DMS 273 (cell line): ENCODE results near the gene LYST.
"Not testable (repeated sequence)": the region's sequence is repeated elsewhere in the genome, so short reads cannot be mapped to it uniquely, and the experiment has no call there.

Experiments
- DNase-seq: peaks from one replicate; lab custom pipeline; 2025; ENCODE audit not compliant: unreplicated experiment; lab: John Stamatoyannopoulos, UW

Gene LYST

DNA sequence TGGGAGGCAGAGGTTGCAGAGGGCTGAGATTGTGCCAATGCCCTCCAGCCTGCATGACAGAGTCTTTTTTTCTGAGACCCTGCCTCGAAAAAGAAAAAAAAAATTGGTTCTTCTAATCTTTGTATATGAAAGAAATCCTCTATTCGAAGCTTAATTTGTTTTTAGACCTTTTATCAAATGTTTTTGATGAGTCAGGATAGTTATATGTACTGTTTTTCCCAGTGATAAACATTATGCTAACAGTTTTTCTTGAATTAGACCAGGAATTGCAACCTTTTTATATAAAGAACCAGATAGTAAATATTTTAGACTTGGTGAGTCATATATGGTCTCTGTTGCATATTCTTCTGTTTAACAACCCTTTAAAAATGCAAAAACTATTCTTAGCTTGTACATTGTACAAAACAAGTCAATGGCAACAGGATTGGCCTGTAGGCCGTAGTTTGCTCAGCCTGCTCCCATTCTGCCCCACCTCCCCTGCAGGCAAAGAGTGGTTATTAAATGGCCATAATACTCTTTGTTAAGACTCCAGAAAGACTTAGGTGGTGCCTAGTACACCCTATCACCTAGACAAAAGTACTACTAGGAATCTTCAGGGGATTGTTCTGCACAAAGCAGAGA lies 45.2 kb downstream of the LYST start:
- no peak for DNase-seq

DNA sequence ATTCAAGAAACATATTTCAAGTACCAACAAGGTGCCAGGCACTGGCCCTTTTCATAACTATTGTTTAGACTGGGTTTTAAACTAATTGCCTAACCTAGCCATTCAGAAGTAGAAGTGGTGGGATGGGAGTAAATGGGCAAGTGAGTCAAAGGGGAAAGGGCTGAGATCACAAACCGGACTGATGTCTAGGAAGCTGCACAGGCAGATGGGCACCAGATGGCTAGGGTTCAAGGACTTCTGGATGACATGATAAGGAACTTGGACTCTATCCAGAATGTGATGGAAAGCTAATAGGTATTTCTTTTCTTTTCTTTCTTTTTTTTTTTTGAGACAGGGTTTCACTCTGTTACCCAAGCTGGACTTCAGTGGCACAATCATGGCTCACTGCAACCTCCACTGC lies 46.6 kb downstream of the LYST start:
- peak; percentile 83 for DNase-seq

DNA sequence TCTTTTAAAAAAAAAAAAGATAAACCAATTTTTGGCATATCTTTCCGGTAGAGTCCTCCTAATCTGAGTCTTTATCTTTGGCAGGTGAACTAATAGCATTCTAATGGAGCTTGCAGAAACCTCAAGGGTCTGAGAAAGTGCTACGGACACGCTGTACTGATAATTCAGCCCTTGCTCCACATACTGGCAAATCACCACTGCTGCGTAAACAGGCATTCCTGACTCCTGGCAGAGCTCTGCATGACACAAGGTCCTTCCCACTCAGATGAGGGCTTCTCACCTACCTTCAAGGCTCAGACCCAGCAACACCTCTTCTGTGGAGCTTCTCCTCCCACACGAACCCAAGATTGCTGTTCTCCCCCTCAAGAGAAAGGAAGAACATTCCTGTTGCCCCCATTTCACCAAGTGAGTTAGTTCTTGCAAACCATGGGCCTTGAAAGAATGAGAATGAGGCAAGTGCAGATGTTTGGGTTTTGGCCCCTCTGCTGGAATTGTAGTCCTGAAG lies 48.0 kb downstream of the LYST start:
- DNase-seq, result no peak

DNA sequence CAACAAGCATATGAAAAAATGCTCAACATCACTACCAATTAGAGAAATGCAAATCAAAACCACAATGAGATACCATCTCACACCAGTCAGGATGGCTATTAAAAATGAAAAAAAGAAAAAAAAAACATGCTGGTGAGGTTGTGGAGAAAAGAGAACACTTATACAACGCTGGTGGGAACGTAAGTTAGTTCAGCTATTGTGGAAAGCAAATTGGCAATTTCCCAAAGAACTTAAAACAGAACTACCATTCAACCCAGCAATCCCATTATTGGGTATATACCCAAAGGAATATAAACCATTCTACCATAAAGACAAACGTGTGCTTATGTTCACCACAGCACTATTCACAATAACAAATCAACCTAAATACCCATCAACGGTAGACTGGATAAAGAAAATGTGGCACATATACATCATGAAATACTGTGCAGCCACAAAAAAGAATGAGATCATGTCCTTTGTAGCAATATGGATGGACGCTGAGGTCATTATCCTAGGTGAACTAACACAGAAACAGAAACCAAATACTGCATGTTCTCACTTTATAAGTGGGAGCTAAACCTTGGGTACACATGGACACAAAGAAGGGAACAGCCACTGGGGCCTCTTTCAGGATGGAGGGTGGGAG lies 49.5 kb downstream of the LYST start:
- no peak for DNase-seq

DNA sequence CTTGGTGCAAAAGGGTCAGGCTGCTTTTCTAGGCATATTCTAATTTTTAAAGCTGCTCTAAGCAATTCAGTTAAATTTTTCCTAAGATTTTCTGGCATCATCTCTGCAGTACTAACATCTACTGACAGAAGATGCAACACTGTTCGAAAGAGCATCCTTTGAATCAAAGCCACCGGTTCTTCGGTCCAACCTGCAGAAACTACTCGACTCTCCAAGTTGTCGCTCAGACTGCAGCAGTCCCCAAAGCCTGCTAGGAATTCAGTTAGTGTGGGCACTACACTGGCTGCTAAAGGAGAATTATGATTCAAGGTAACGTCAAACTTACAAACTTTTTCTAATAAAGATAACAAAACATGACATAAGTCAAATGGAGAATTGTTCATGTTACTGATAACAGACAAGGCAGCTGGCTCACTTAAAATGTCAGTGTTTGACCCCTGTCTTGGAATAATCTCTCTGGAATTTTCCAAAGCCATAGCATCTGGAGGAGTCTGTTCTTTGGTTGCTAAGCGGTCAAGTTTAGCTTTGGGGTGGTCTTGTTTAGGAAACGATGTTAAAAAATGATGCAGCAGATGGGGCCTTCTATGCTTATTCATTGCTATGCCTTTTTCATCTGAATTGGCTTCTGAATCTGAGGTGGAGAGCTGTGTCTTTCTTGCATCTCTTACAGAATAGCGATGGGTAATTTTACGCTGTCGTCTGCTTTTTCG lies 56.9 kb downstream of the LYST start:
- DNase-seq, result no peak

DNA sequence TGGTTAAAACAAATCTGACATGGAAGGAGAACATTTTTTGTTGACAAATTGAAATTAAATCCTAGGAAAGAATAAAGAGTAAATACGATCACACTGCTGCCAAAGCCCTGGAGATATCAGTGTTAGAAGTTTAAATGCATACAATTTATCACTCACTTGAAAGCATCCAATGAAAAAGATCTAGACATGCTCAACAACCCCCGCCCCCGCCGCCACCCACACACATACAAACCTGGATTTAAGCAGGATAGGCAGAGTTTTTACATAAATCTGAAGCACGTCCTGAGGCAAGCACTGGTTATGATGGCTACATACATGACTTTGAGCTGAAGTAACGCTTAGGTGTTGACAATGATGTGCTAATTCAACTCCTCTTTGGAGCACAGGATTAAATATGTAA lies 58.5 kb downstream of the LYST start:
- DNase-seq, result no peak

DNA sequence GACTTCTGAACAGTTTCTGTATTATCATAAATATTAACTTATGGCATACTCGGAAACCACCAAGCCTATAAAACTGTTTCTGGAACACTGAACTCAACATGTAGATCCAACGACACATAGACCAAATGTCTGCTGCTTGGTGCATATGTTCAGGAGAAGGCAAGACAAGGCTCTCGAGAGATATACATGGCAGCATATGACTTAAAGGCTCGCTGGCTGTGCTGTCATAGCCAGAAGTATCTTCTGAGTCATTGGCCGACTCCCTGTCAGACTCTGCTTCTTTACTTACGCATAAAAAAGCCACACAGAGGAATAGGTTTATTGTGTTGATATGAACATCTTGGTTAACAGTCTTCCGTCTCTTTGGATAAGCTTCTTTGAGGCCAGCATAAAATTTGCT lies 60.6 kb downstream of the LYST start:
- DNase-seq, result no peak

DNA sequence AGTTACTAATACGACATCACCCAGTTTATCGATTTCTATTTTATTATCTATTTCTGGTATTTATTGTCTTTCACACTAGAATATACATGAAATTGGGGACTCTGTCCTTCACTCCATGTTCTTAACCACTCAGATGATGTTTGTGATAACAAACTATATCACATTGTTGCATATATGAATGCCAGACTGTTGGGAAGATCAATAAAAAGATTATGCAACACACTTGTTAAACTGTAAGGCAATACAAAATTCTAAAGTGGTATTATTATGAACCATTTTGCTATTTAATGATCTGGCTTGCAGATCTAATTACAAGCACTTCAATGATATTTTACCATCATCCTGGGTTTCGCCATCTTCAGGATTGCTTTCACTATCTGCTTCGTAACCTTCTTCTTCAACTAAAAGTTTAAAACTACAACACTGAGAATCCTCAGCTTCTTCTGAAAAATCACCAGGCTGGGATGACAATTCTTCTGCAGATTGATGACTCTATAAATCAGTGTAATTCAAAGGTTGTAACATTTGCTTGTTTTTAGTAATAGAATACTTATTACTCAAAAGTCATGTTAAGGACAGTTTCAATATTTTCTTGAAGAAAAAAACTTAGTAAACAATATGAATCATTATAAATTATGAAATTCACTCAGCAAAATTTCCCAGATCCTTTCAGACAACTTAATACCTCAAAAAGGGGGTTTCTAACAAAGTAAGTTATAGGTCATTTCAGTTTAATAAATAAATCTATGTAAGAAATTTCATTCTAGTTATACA lies 63.9 kb downstream of the LYST start:
- no peak for DNase-seq

DNA sequence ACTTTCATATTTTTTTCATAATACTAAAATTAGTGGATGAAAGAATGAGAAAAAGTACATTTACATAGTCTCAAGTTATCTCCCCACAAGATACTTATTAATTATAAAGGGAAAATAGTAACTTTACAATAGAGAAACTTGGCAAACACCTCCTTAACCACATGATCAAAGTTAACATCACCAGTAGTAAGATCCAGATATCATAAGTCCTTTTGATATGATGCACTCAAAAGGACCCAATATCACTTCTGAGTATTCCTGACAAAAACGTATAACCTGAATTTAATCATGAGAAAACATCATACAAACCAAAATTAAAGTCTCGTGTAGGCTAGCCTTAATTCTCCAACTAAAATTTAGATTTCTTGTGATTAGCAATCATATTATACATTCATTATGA lies 67.4 kb downstream of the LYST start:
- DNase-seq, result no peak

DNA sequence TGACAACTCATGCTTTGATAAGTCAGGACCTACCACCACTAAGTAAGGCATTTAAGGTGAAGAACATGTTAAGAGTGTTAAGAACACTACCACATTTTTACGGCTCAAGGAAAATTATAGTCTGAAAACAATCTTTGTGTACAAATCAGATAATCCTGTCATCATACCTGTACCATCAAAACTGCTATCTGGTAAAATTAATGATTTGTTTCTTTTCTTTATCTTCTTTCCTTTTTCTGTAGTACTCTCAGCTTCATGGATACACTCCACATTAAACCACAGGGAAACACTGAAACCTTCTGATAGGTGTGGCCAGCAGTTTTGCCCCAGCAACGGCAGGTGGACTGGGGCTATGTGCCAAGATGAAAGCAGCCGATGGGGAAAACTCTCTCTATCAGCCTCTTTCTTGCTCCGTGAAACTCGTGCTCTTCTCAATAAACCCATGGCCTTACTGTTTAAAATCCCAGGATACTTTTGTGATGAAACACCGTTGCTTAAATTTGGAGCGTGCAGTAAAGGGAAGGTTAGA lies 75.1 kb downstream of the LYST start:
- DNase-seq, result no peak

DNA sequence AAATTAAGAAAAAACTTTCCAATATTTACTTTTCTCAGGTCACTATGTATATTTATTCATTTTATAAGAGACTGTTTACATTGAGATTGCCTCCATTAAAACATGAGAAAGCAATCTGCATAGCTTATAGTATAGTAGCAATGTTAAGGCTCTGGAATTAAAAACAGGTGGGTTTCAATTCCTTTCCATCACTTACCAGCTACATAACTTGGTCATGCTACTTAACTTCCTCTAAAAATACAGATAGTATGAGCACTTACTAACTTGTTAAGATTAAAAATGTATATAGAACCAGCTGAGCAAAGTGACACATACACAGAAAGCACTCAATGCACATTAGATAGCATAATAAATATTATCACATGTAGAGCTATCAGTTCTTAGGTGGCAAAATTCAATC lies 76.6 kb downstream of the LYST start:
- DNase-seq, result no peak

DNA sequence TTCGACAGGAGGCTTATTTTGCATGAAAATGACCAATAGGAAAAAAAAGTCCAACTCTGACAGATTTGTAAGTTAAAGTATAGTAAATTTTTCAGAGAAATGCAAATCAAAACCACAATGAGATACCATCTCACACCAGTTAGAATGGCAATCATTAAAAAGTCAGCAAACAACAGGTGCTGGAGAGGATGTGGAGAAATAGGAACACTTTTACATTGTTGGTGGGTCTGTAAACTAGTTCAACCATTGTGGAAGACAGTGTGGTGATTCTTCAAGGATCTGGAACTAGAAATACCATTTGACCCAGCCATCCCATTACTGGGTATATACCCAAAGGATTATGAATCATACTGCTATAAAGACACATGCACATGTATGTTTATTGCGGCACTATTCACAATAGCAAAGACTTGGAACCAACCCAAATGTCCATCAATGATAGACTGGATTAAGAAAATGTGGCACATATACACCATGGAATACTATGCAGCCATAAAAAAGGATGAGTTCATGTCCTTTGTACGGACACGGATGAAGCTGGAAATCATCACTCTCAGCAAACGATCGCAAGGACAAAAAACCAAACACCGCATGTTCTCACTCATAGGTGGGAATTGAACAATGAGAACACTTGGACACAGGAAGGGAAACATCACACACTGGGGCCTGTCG lies 80.3 kb downstream of the LYST start:
- not testable (repeated sequence) for DNase-seq

DNA sequence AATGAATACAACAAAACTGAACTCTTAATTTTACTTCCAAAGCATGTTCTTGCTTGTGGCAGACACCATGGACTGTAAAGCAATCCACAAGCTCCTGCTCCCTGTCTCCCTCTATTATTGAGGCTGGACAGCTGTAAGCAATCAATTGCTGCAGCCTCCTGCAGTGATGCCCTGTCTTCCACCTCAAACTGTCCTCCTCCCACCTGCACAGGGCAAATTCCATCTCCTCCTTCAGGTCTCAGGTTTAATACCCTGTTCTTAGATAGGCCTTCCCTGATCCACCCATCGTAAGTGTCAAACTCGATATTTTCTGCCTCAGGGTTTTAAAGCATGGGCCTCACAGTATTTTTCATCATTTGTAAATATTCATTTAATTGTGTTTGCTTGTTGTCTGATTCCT lies 81.8 kb downstream of the LYST start:
- no peak for DNase-seq

DNA sequence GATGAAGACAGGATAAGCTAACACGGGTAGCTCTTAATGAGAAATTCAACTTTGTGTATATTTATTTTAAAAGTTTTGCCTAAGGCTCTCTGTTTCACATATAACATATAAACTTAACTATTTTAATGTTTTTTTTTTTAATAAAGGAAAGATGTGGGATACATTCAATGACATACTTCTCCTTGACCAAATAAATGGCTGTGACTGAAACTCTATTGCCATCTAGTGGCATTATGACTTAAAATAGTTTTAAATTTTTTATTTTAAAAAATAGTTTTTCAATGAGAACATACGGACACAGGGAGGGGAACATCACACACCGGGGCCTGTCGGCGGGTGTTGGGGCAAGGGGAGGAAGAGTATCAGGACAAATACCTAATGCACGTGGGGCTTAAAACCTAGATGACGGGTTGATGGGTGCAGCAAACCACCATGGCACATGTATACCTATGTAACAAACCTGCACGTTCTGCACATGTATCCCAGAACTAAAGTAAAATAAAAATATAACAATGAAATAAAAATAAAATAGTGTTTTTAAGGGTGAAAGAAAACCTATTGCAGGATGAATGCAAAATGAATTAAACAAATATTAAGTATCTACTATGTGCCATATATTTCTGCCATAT lies 83.4 kb downstream of the LYST start:
- DNase-seq, result peak; percentile 79

DNA sequence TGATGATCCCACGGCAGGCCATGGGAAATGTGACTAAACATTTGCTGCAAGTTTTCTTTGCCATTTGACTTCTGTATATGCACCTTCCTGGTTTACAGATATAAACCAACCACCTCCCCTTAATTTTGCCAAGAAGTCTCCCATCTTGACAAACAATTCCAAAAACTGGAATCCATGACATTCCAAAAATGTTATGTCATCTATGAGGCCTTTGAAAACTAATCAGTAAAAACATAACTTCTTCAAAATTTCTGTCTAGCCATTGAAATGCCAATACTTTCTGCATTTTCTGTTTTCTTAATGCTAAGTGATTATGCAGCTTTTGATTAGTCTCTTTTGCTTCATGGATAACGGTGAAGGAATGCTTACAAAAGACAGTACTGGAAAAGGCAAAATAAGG lies 84.1 kb downstream of the LYST start:
- DNase-seq, result no peak

DNA sequence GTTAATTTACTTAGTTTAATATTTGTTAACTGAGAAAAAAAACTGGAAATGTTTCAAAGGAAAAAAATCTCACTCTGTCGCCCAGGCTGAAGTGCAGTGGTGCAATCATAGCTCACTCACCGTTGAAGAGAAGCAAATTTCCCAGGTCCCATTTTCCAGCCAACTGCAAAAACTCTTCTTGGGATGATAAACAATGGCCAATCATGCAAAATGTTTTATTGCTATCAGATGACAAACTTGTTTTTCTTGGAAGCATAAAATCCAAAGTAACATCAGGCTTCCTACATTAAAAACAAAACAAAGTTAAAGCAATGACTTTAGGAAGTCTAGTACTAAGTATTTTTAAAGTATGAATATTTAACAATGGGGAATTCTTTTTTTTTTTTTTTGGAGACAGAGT lies 84.9 kb downstream of the LYST start:
- no peak for DNase-seq

DNA sequence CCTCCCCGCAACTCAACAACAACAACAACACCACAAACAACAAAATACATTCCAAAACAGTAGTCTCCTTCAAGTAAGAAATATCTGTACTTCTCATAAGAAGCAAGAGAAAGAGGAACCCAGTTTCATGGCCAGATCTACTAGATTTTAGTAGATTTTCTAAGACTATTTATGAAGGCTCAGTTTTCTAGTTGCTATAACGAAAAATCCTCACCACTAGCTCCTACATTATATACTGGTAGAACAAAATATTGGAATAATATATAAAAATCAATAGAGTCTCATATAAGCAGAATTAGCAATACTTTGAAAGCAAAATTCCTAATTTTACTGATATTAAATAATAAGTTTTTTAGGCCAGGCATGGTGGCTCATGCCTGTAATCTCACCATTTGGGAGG lies 86.9 kb downstream of the LYST start:
- DNase-seq, result no peak

DNA sequence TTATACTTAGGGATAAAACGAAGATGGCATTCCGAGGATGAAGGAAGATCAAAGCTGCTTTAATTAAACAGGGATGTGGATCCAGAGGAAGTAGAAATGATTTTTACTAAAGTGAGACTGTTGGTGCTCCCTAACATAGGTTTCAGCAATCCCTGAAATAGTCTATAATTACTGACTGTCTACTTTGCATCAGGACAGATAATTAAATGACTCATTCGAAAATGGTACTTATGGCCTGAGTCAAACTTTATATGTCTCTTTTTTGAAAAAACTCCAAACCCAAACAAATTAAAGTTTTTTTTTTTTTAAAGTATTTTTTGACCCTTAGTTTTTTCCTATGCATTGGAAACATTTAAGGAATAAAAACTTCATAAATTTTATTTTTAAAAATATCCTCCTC lies 90.3 kb downstream of the LYST start:
- DNase-seq, result no peak

DNA sequence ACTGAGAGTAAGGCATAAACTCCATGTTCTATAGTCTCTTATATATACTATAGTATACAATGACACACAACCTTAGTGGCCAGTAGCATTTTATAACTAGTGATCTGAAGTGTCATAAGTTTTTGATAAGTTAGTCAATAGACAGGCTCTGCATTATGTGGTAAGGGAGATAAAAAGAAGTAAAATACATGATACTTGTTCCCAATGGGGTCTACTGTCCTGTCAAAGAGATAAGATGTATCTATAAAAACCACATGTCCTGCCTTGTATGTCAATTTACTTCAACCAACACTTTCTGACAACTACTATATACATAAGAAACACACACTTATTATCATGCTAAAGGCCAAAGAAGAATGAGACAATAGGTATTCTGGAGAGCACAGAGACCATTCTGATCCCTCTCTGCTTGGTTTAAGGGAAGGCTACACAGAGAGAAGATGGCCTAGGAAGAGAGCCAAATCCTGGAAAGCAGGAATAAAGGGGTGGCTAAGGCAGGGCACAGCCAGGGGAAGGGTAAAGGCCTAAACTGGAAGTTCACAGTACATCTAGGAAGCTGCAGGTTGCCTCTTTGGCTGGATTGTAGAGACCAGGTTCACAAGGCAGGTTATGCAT lies 91.4 kb downstream of the LYST start:
- DNase-seq, result no peak

DNA sequence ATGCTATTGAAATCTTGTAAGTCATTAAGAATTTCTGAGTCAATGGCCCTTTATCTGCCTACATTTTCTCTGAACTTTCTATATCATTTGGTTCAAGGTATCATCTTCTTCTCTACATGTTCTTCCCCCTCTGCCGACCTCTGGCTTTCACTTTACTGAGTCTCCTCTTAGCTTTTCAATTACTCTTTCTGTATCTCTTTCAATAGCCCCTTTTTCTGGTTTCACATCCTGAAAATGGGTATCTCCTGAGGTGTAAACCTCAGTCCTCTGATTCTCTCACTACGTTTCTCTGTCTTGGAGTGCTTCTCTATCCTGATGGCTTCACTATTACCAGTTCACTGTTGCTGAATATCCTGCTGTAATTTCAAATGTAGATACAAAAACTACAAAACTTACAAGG lies 98.9 kb downstream of the LYST start:
- no peak for DNase-seq
